Loucy (cell line): ENCODE measurements around the gene SORCS1.

Source experiments
- CTCF ChIP-seq: fragments of 200-600 bp; sonication (generic); conservative IDR thresholded peaks from 2 replicates; pipeline ENCODE4 v1.5.1; 2014; ENCODE audit warnings: mild to moderate bottlenecking, antibody characterized with exemption, low read length
- EZH2phosphoT487 ChIP-seq: fragments of 200-600 bp; IDR thresholded peaks from 2 replicates; pipeline ENCODE4 v1.6.1; 2018; ENCODE audit warnings: antibody characterized with exemption, mild to moderate bottlenecking, moderate library complexity, borderline replicate concordance

- no peak for TF ChIP-seq CTCF
- TF ChIP-seq EZH2phosphoT487: no peak
Measured at GRCh38 chr10:106857728-106858127, 306.8 kb downstream of the SORCS1 start.
